GM12801 (cell line): ENCODE results near the gene CTCF.

Experiments
- CTCF ChIP-seq: IDR thresholded peaks from one replicate; pipeline ENCODE4 v1.5.1; 2011; ENCODE audit warnings: control low read depth; ENCODE audit not compliant: insufficient read length; ENCODE audit errors: extremely low read depth

The CTCF gene, protein sequence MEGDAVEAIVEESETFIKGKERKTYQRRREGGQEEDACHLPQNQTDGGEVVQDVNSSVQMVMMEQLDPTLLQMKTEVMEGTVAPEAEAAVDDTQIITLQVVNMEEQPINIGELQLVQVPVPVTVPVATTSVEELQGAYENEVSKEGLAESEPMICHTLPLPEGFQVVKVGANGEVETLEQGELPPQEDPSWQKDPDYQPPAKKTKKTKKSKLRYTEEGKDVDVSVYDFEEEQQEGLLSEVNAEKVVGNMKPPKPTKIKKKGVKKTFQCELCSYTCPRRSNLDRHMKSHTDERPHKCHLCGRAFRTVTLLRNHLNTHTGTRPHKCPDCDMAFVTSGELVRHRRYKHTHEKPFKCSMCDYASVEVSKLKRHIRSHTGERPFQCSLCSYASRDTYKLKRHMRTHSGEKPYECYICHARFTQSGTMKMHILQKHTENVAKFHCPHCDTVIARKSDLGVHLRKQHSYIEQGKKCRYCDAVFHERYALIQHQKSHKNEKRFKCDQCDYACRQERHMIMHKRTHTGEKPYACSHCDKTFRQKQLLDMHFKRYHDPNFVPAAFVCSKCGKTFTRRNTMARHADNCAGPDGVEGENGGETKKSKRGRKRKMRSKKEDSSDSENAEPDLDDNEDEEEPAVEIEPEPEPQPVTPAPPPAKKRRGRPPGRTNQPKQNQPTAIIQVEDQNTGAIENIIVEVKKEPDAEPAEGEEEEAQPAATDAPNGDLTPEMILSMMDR

GRCh38 chr16:67562526-67562917 is at the start of gene CTCF:
CTCF (plus strand) TSS chr16:67562526; CDS start chr16:67610833, 48,307 bp downstream.
- no peak for TF ChIP-seq CTCF

- no peak for TF ChIP-seq CTCF
Observed at GRCh38 chr16:67514382-67514828, 47.9 kb upstream of the CTCF start.

DNA sequence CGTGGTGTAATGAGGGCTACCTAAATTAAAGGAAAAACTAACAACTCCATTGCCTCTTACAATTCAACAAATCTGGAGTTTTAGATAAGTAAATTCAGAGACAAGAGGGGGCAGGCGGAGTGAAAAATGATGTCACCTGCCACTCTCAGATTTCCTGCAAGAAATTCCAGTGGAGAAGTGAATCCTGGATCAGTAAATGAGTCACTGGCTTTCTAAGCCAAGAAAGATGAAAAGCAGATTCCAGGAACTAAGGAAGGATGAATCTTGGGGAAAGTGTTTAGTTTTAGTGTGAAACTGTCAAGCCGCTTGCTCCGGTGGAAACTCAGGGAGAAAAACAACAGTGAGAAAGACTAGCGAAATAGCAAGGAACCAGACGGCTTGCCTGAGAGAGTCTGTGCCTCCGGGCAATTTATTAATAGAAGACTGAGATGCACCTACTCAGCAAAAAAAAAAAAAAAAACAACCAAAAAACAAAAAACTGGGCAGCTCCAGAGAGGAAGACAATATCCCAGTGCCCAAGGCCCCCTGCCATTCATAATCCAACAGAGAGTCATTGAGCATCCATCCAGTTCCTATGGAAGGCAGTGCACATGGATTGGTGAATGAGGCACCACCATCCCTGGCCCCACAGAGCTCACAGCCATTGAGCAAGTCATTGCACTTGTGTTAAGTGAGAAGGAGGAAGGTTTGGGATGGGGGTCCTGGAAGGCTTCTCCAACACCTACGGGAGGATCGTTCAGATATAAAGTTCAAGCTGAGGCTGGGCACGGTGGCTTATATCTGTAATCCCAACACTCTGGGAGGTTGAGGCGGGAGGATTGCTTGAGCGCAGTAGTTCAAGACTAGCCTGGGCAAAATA is 45.8 kb upstream of the CTCF start:
- no peak for TF ChIP-seq CTCF

DNA sequence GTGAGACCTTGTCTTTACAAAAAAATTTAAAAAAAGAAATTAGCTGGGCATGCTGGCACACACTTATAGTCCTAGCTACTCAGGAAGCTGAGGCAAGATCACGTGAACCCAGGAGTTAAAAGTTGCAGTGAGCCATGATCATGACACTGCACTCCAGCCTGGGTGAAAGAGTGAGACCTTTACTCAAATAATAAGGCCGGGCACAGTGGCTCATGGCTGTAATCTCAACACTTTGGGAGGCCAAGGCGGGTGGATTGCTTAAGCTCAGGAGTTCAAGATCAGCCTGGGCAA is 45.2 kb upstream of the CTCF start:
- no peak for TF ChIP-seq CTCF

GRCh38 chr16:67517661-67518423 is 44.5 kb upstream of the CTCF start:
- TF ChIP-seq CTCF = no peak

DNA sequence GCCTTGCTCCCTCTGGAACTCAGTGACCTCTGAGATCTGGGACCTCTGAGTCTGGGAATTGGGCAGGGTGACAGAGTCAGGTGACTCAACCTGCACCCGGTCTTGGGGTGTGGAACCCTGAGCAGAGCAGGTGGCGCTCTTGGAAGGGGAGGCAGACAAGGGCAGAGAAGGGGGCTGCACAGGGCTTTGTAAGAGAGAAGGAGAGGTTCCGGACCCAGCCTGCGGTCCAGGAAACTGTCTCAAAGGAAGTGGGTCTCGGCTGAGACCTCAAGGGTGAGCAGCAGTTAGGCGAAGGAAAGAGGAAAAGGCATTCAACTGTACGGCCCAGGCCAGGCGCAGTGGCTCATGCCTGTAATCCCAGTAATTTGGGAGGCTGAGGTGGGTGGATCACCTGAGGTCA is 43.6 kb upstream of the CTCF start:
- TF ChIP-seq CTCF = no peak
